GM20000 (cell line): ENCODE results near the gene ARFGEF2.

Source experiments
- DNase-seq: peaks from one replicate; pipeline ENCODE4 v3.0.0; 2012; ENCODE audit warnings: low spot score
- TF ChIP-seq, protein P1 (sequence below): IDR thresholded peaks from 2 replicates; pipeline ENCODE4 v1.5.1; 2012; ENCODE audit warnings: mild to moderate bottlenecking, control low read depth; ENCODE audit errors: extremely low read depth, missing control alignments

Gene ARFGEF2

DNA sequence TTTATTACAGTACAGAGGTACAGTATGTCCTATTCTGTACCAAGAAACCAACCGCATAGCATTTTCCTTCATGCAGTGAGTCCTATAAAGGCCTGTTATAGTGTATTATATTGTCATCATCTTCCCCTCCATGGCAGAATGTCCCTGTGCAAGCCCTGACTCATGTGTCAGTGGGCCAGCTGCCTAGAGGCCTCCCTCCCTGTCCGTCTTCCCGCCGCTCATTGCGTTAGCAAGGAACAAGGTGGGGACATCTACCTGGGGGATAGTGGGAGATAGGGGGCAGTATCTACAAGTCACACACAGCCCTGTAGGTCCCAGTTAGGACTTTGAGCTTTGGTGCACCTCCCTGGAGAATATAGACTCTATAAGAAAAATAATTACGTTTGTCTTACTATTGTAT lies 27.1 kb downstream of the ARFGEF2 start:
- DNase-seq: no peak

DNA sequence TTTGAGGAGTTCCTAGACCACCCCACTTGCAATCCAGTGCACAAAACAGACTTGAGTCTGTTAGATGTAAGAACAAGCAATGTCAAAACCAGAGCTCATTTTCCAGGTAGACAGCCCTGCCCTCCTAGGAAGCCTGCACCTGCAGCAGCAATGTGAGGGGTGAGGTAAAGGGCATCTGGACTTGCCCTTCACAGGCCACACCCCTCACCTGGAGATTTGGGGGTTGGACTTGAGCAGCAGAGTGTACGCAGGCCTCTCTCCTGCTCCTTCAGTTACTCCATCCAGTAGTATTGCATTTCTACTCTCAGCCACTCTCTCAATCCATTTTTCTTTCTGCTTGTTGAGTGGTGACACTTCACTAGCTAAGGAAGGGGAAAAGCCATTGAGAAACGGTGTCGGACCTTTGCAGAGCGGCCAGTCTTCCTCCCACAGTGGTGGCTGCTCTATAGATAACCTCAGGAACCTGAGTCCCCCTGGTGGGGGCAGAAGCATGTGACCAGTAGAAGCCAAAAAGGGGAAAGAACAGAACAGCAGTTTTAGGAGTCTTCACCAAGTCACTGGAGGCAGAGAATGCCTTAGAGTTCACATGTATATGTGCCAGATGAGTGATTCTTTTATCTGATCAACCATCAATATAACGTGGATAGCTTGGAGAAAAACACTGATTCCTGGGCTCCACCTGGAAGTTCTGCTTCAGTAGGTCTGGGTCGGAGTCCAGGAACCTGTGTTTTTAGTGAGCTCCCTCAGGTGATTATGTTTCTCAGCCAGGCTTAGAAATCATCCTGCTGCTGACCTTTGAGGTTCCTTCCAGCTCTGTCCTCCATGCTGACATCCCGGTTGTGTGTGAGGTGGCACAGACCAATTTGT lies 28.0 kb downstream of the ARFGEF2 start:
- DNase-seq: no peak
- TF ChIP-seq, protein P1, sequence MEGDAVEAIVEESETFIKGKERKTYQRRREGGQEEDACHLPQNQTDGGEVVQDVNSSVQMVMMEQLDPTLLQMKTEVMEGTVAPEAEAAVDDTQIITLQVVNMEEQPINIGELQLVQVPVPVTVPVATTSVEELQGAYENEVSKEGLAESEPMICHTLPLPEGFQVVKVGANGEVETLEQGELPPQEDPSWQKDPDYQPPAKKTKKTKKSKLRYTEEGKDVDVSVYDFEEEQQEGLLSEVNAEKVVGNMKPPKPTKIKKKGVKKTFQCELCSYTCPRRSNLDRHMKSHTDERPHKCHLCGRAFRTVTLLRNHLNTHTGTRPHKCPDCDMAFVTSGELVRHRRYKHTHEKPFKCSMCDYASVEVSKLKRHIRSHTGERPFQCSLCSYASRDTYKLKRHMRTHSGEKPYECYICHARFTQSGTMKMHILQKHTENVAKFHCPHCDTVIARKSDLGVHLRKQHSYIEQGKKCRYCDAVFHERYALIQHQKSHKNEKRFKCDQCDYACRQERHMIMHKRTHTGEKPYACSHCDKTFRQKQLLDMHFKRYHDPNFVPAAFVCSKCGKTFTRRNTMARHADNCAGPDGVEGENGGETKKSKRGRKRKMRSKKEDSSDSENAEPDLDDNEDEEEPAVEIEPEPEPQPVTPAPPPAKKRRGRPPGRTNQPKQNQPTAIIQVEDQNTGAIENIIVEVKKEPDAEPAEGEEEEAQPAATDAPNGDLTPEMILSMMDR: no peak

More for the DNA sequence above, 27.1 kb downstream of the ARFGEF2 start:
- TF ChIP-seq, protein P1: no peak

GRCh38 chr20:48951041-48951440 lies 29.5 kb downstream of the ARFGEF2 start:
- DNase-seq: no peak
- TF ChIP-seq, protein P1: no peak

- no peak for DNase-seq
- TF ChIP-seq, protein P1: no peak
Measured at GRCh38 chr20:48951646-48952045, 30.1 kb downstream of the ARFGEF2 start.

DNA sequence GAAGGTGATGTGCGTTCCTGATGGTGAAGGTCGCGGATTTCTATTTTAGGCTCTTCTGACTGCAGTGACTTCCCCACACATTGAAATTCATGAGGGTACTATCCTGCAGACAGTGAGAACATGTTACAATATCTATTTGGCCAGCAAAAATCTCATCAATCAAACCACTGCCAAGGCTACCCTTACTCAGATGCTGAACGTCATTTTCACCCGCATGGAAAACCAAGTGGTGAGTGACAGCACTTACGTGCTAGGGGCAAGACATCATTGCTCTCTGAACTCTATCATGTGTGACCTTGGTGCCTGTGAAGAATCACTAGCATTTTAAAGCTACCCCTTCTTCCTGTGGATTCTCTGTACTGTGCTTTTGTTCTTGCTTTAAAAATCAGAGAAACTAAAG lies 31.1 kb downstream of the ARFGEF2 start:
- DNase-seq: no peak
- TF ChIP-seq, protein P1: no peak

GRCh38 chr20:48953653-48954052 lies 32.1 kb downstream of the ARFGEF2 start:
- TF ChIP-seq, protein P1: no peak
- DNase-seq: no peak

GRCh38 chr20:48956052-48956451 lies 34.5 kb downstream of the ARFGEF2 start:
- no peak for DNase-seq
- TF ChIP-seq, protein P1: no peak
